Activated CD8-positive, alpha-beta T cell treated with anti-CD3 and anti-CD28 coated beads for 36 hours (primary cell): ENCODE results near the gene FAM204A. TPM values are rescaled to one million over a fixed set of nuclear protein-coding genes. Genes with fewer than 3 reads are reported as not detected.

Source experiments
- ATAC-seq: fragments of 200-7000 bp; cut with Tn5 transposase; one replicate; pipeline ENCODE4 v1.10.0; 2021; ENCODE audit warnings: mild to moderate bottlenecking, moderate library complexity
- CTCF ChIA-PET: fragments of 350-600 bp; sonication (Branson Sonifier 250); formaldehyde crosslinking; loops from one replicate; lab custom pipeline; 2021; ENCODE audit warnings: antibody characterized with exemption; lab: Charles Lee
- POLR2A ChIA-PET: fragments of 350-600 bp; sonication (Branson Sonifier 250); formaldehyde crosslinking; loops from one replicate; lab custom pipeline; 2021; ENCODE audit warnings: antibody characterized with exemption; lab: Charles Lee
- DNase-seq: peaks from one replicate; pipeline ENCODE4 v3.0.0-alpha.2; 2020
- H3K27ac Mint-ChIP-seq: one replicate; pipeline ENCODE4 v1.8.0; 2021; ENCODE audit warnings: mild to moderate bottlenecking, mixed read lengths
- H3K27me3 Mint-ChIP-seq: one replicate; pipeline ENCODE4 v1.8.0; 2021; ENCODE audit warnings: mixed read lengths
- H3K36me3 Mint-ChIP-seq: one replicate; pipeline ENCODE4 v1.8.0; 2021; ENCODE audit warnings: low read depth, mixed read lengths
- H3K4me1 Mint-ChIP-seq: one replicate; pipeline ENCODE4 v1.8.0; 2021; ENCODE audit warnings: low read depth, mixed read lengths
- H3K4me3 Mint-ChIP-seq: one replicate; pipeline ENCODE4 v1.8.0; 2021; ENCODE audit warnings: mild to moderate bottlenecking, moderate library complexity, mixed read lengths
- H3K9me3 Mint-ChIP-seq: one replicate; pipeline ENCODE4 v1.8.0; 2021; ENCODE audit warnings: mixed read lengths
- CTCF ChIP-seq: fragments of 200-600 bp; IDR thresholded peaks from one replicate; pipeline ENCODE4 v1.8.0; 2022; ENCODE audit warnings: antibody characterized with exemption, mild to moderate bottlenecking
- intact Hi-C: fragments of 100-400 bp; cut with micrococcal nuclease; formaldehyde crosslinking; loops from one replicate; pipeline ENCODE4 v1.10.0; 2022
- total RNA-seq, 2 experiments: library from RNA; stranded (reverse); gene quantifications; one replicate each; pipeline ENCODE4 v1.2.3, GENCODE V29; 2021

Gene FAM204A
- total RNA-seq, 2 experiments from 2014 or later, result 56.0 to 64.1 TPM

DNA sequence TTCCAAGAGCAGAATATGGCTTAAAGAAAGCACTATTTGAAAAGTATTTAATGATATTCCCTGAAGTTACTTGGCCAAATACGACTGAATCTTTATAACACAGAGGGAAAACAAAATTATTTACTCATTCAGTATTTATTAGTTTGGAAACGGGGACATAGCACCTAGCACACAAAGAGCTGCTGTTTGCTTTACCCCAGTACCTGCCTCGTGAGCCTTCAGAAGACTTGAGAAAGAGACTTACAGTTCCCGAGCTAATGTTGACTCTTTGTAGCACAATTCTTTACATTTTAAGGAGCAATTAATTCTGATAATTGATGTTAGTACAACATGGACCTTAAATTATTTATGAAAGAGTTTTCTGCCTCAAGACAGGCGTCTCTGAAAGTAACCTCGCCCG is 88.7 kb downstream of the FAM204A start:
- no peaks in the 10 kb centered on the region for H3K36me3 Mint-ChIP-seq
- no peaks in the 10 kb centered on the region for H3K4me1 Mint-ChIP-seq
- no peak for TF ChIP-seq CTCF
- no peaks in the 10 kb centered on the region for H3K9me3 Mint-ChIP-seq
- POLR2A ChIA-PET, result no interaction called here
- peaks cover 31% of the 10 kb centered on the region for H3K27me3 Mint-ChIP-seq
- no peak for DNase-seq
- intact Hi-C loops, result no loop called here
- ATAC-seq, result no peak
- CTCF ChIA-PET, result interaction anchor here (0.8 kb wide), 1 partner anchor 206 kb away, joined by 3 read pairs; no protein-coding TSS in a partner anchor
- H3K4me3 Mint-ChIP-seq, result no peak overlapping the region
- H3K27ac Mint-ChIP-seq, result no peak overlapping the region

GRCh38 chr10:118251791-118252190 is 90.3 kb downstream of the FAM204A start:
- TF ChIP-seq CTCF, result no peak
- Mint-ChIP-seq H3K9me3 (no peaks in the 10 kb centered on the region), H3K4me1 (no peaks in the 10 kb centered on the region), H3K36me3 (no peaks in the 10 kb centered on the region), H3K27ac (no peak overlapping the region), H3K27me3 (peaks cover 35% of the 10 kb centered on the region), H3K4me3 (no peak overlapping the region)
- POLR2A ChIA-PET, result no interaction called here
- DNase-seq (no peak), ATAC-seq (no peak)
- intact Hi-C loops, result no loop called here
- CTCF ChIA-PET, result interaction anchor here (2.4 kb wide), 1 partner anchor 8 kb away, joined by 7 read pairs; no protein-coding TSS in a partner anchor

GRCh38 chr10:118249714-118250113 is 92.4 kb downstream of the FAM204A start:
- Mint-ChIP-seq H3K27ac (no peak overlapping the region), H3K36me3 (no peaks in the 10 kb centered on the region), H3K27me3 (peaks cover 44% of the 10 kb centered on the region), H3K4me1 (no peaks in the 10 kb centered on the region), H3K9me3 (no peaks in the 10 kb centered on the region), H3K4me3 (no peak overlapping the region)
- ChIA-PET CTCF (interaction anchor here (1.0 to 2.4 kb wide), 2 partner anchors 10 to 753 kb away, joined by 4 to 7 read pairs; no protein-coding TSS in a partner anchor), POLR2A (no interaction called here)
- no peak for TF ChIP-seq CTCF
- intact Hi-C loops, result no loop called here
- DNase-seq (no peak), ATAC-seq (no peak)
